HG02943 (cell line): ENCODE results near the gene RPL22.

Experiments used
- ATAC-seq: cut with Tn5 transposase; IDR thresholded peaks from one replicate; pipeline ENCODE4 v1.9.1; 2021; ENCODE audit warnings: mild to moderate bottlenecking, low read depth, moderate library complexity; ENCODE audit not compliant: unreplicated experiment

RPL22 gene

GRCh38 chr1:6199298-6200187 is at the start of gene RPL22:
TSS of gene RPL22 (minus strand) at chr1:6199595. CDS start at chr1:6199573, 22 bp downstream.
- ATAC-seq = peak; percentile 94

GRCh38 chr1:6248161-6248776 is 48.9 kb upstream of the RPL22 start:
- no peak for ATAC-seq

GRCh38 chr1:6247651-6248050 is 48.3 kb upstream of the RPL22 start:
- no peak for ATAC-seq

- no peak for ATAC-seq
These were observed 47.4 kb upstream of the RPL22 start for GRCh38 chr1:6246497-6247467.

GRCh38 chr1:6245869-6246496 is 46.6 kb upstream of the RPL22 start:
- no peak for ATAC-seq

GRCh38 chr1:6245086-6245868 is 45.9 kb upstream of the RPL22 start:
- no peak for ATAC-seq

GRCh38 chr1:6244401-6245049 is 45.1 kb upstream of the RPL22 start:
- no peak for ATAC-seq

GRCh38 chr1:6243993-6244392 is 44.6 kb upstream of the RPL22 start, which contains the start of gene HES3:
TSS of gene HES3 (plus strand) at chr1:6244179. CDS start at chr1:6244366, 187 bp downstream.
- no peak for ATAC-seq

- no peak for ATAC-seq
These were observed 43.8 kb upstream of the RPL22 start for GRCh38 chr1:6243053-6243834.

- no peak for ATAC-seq
These were observed 42.7 kb upstream of the RPL22 start for GRCh38 chr1:6241887-6242740.

GRCh38 chr1:6241107-6241886 is 41.9 kb upstream of the RPL22 start:
- ATAC-seq = no peak

GRCh38 chr1:6239950-6240768 is 40.8 kb upstream of the RPL22 start:
- no peak for ATAC-seq

- ATAC-seq = no peak
These were observed 39.9 kb upstream of the RPL22 start for GRCh38 chr1:6239213-6239752.

- no peak for ATAC-seq
These were observed 37.7 kb upstream of the RPL22 start for GRCh38 chr1:6237093-6237492.

- ATAC-seq = peak; percentile 24
These were observed 35.9 kb upstream of the RPL22 start for GRCh38 chr1:6235296-6235677.
